Loucy (cell line): Measurements from ENCODE around the gene C10orf67.

Experiments used
- CTCF ChIP-seq: fragments of 200-600 bp; sonication (generic); conservative IDR thresholded peaks from 2 replicates; pipeline ENCODE4 v1.5.1; 2014; ENCODE audit warnings: mild to moderate bottlenecking, antibody characterized with exemption, low read length
- EZH2phosphoT487 ChIP-seq: fragments of 200-600 bp; IDR thresholded peaks from 2 replicates; pipeline ENCODE4 v1.6.1; 2018; ENCODE audit warnings: antibody characterized with exemption, mild to moderate bottlenecking, moderate library complexity, borderline replicate concordance

- TF ChIP-seq CTCF (no peak), EZH2phosphoT487 (no peak)
These were observed 151.0 kb downstream of the C10orf67 start for GRCh38 chr10:23193435-23194074.
